ENCODE data around the gene GCK. TPM values are rescaled to one million over a fixed set of nuclear protein-coding genes. Genes with fewer than 3 reads are reported as not detected.

The GCK gene
- total RNA-seq, 2 donors from 2014 or later, result 1.3 to 2.1 TPM

DNA sequence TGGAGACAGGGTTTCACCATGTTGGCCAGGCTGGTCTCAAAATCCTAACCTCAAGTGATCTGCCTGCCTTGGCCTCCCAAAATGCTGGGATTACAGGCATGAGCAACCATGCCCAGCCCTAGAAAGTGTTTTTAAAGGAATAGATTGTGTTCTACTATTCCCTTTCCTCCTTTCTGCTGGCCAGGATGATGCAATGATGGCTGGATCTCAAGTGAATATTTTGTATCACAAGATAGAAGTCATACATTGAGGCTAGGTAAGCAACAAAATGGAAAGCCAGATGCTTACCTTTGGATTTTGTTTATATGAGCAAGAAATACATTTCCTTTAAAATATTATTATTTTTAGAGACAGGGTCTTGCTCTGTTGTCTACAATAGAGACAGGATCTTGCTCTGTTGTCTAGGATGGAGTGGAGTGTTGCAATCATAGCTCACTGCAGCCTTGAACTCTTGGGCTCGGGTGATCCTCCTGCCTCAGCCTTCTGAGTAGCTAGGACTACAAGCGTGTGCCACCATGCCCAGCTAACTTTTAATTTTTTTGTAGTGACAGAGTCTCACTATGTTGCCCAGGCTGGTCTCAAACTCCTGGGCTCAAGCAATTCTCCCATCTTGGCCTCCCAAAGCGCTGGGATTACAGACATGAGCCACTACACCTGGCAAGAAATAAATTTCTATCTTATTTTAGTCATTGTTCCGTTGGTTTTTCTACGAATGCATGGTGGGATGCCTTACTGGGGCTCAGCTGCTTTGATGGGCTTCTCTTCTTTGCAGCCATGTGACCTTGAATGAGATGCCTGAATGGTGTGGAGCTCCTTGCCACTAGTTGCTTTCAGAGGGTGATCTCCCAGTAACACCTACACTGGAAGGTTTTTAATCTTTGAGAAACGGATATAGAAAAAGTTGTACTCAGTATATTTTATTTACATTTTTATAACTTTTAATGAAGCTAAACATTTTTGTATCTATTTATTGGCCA lies 90.9 kb downstream of the GCK start:
- Histone ChIP-seq H3K9me3 (no peaks in the 10 kb centered on the region), H3K27ac (no peak overlapping the region), H3K27me3 (no peaks in the 10 kb centered on the region), H3K4me3 (no peak overlapping the region), H3K36me3 (replicated peaks in 1 of 2; ENCODE audit: insufficient read depth in 1 of 2, low read depth in 2 of 2) (no peaks in the 10 kb centered on the region), H3K4me1 (no peaks in the 10 kb centered on the region)
- no peak for ATAC-seq
- no peak for DNase-seq
- no peak for TF ChIP-seq POLR2A (IDR thresholded peaks at IDR 0.05)
- TF ChIP-seq, protein P1, sequence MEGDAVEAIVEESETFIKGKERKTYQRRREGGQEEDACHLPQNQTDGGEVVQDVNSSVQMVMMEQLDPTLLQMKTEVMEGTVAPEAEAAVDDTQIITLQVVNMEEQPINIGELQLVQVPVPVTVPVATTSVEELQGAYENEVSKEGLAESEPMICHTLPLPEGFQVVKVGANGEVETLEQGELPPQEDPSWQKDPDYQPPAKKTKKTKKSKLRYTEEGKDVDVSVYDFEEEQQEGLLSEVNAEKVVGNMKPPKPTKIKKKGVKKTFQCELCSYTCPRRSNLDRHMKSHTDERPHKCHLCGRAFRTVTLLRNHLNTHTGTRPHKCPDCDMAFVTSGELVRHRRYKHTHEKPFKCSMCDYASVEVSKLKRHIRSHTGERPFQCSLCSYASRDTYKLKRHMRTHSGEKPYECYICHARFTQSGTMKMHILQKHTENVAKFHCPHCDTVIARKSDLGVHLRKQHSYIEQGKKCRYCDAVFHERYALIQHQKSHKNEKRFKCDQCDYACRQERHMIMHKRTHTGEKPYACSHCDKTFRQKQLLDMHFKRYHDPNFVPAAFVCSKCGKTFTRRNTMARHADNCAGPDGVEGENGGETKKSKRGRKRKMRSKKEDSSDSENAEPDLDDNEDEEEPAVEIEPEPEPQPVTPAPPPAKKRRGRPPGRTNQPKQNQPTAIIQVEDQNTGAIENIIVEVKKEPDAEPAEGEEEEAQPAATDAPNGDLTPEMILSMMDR (IDR thresholded peaks at IDR 0.05), result no peak
- intact Hi-C loops (cut with DNase I), result no loop called here
- 69 to 73% methylated on average over 6 of the region's 6 CpGs for WGBS, 2 donors

DNA sequence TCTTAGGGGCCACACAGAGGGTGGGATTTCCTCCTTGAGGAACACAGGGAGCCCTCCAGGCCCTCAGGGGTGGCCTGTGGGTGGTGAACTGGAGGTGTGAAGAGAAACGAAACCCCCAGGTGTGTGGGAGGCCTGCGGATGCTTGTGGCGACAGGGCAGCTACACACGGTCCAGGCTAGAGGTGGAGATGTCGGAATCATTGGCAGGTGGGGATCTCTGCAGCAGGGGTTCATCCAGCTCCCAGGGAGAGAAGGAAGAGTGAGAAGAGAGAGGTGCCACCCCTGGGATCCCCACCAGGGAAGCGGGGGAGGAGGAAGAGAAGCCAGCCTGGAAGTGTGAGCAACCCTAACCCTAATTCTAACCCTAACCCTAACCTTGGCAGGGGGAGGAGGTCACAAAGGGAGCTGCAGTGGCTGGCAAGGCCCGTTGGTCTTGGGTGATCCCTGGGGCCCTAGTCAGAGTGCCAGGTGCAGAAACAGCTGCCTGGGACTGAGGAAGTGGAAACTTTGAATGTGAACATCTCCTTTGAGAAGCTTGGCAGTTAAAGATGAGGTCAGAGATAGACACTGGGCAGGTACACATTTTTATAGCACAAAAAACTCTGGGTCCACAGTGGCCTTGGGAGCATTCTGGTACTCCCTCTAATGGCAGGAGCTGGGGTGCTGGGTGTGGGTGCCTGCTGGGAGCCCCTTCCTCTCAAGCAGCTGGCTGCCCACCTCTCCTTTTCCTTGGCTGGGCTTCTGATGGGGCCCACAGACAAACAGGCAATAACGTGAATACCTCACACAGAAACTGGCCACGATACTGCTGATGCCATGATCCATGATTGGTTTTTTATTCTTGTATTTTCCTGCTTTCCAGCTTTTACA lies 91.9 kb downstream of the GCK start:
- DNase-seq, result no peak
- TF ChIP-seq, protein P1 (IDR thresholded peaks at IDR 0.05), result no peak
- TF ChIP-seq POLR2A (IDR thresholded peaks at IDR 0.05), result no peak

DNA sequence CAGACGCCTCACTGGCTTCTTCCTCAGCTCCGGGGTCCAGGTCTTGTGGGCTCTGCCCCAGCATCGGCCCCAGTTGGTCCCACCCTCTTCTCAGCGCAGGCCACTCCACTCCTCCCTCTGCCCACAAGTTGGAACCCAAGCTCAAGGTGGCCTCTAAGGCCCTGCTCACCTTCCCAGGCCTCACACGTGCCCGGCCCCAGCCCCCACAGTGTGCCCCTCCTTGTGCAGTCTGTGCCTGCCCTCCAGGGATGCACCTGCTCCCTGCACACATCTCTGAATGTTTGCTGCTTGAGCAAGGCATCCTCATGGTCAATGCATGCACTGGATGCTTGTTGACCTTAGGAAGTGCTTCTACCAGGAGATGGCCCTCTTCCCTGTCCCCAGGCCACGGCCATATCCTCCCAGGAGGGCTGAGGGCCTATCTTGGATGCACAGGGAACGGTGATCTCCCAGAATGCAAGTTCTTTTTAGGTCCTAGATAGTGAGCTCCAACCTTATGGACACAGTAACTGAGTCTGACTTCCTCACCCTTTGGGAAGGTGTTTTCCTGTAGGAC lies 92.8 kb downstream of the GCK start:
- no peak overlapping the region for H3K27ac ChIP-seq
- 69 to 79% methylated on average over 6 to 8 of the region's 8 CpGs for WGBS, 2 donors
- no peaks in the 10 kb centered on the region for H3K36me3 ChIP-seq (replicated peaks in 1 of 2; ENCODE audit: insufficient read depth in 1 of 2, low read depth in 2 of 2)
- ATAC-seq (no peak), DNase-seq (no peak)
- intact Hi-C loops (cut with DNase I), result no loop called here
- H3K4me3 ChIP-seq, result no peak overlapping the region
- H3K9me3 ChIP-seq, result no peaks in the 10 kb centered on the region
- H3K27me3 ChIP-seq, result no peaks in the 10 kb centered on the region
- no peak for TF ChIP-seq POLR2A (IDR thresholded peaks at IDR 0.05)
- TF ChIP-seq, protein P1 (IDR thresholded peaks at IDR 0.05), result no peak
- no peaks in the 10 kb centered on the region for H3K4me1 ChIP-seq

More for the DNA sequence above, 91.9 kb downstream of the GCK start:
- no peaks in the 10 kb centered on the region for H3K9me3 ChIP-seq
- WGBS, 2 donors, result 72 to 77% methylated on average over 9 of the region's 9 CpGs
- ATAC-seq, result no peak
- H3K4me1 ChIP-seq, result no peaks in the 10 kb centered on the region
- no peak overlapping the region for H3K27ac ChIP-seq
- intact Hi-C loops (cut with DNase I), result no loop called here
- H3K4me3 ChIP-seq, result no peak overlapping the region
- no peaks in the 10 kb centered on the region for H3K36me3 ChIP-seq (replicated peaks in 1 of 2; ENCODE audit: insufficient read depth in 1 of 2, low read depth in 2 of 2)
- H3K27me3 ChIP-seq, result no peaks in the 10 kb centered on the region

DNA sequence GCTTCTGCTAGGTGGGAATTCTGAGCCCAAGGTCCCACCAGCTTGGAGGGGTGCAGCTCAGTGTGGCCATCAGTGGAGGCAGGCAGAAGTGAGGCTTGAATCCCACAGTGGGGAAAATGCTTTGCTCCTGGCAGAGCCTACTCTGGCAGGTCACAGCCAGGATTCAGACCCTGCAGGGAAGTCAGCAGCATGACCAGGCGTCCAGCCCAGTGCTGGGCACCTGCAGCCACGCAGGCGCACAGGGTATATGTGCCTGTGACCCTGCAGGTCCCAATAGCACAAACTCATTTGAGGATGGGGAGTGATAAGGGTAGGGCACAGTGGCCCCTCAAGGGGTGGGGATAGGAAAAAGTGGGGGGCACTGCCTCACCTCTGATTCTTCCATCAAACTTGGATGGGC lies 93.5 kb downstream of the GCK start:
- H3K27me3 ChIP-seq, result no peaks in the 10 kb centered on the region
- no peak overlapping the region for H3K27ac ChIP-seq
- no peak overlapping the region for H3K4me3 ChIP-seq
- intact Hi-C loops (cut with DNase I), result no loop called here
- WGBS, 2 donors, result 84 to 94% methylated on average over 3 of the region's 3 CpGs
- ATAC-seq (no peak), DNase-seq (no peak)
- H3K4me1 ChIP-seq, result no peaks in the 10 kb centered on the region
- TF ChIP-seq, protein P1 (IDR thresholded peaks at IDR 0.05), result no peak
- no peak for TF ChIP-seq POLR2A (IDR thresholded peaks at IDR 0.05)
- no peaks in the 10 kb centered on the region for H3K9me3 ChIP-seq
- no peaks in the 10 kb centered on the region for H3K36me3 ChIP-seq (replicated peaks in 1 of 2; ENCODE audit: insufficient read depth in 1 of 2, low read depth in 2 of 2)
